Measurements from ENCODE around the gene ZNF584.
"Not testable (repeated sequence)": the region's sequence is repeated elsewhere in the genome, so short reads cannot be mapped to it uniquely, and the experiment has no call there.

The ZNF584 gene

GRCh38 chr19:58406818-58407657 is 1.4 kb upstream of the ZNF584 start:
- DNase-seq = no peak

GRCh38 chr19:58407658-58408151 is 744 bp upstream of the ZNF584 start:
- DNase-seq = no peak

GRCh38 chr19:58409010-58409790 is 751 bp downstream of the ZNF584 start:
- no peak for DNase-seq

- DNase-seq = no peak
Measured at GRCh38 chr19:58416604-58417003, 8.2 kb downstream of the ZNF584 start.

GRCh38 chr19:58417071-58417470 is 8.6 kb downstream of the ZNF584 start:
- no peak for DNase-seq

GRCh38 chr19:58428617-58429016 is 20.2 kb downstream of the ZNF584 start:
- DNase-seq = no peak

- DNase-seq = no peak
Measured at GRCh38 chr19:58429745-58430144, 21.3 kb downstream of the ZNF584 start.

GRCh38 chr19:58434217-58434616 is 25.8 kb downstream of the ZNF584 start:
- no peak for DNase-seq

- DNase-seq = peak; percentile 96
Measured at GRCh38 chr19:58439576-58440554, 31.4 kb downstream of the ZNF584 start, which contains the start of gene ZNF132. ZNF132 (minus strand) TSS chr19:58440153; CDS start chr19:58439821, 332 bp downstream.

GRCh38 chr19:58440556-58440955 is 32.1 kb downstream of the ZNF584 start:
- no peak for DNase-seq

GRCh38 chr19:58442986-58443385 is 34.5 kb downstream of the ZNF584 start:
- DNase-seq = not testable (repeated sequence)

GRCh38 chr19:58448860-58449259 is 40.4 kb downstream of the ZNF584 start:
- not testable (repeated sequence) for DNase-seq

GRCh38 chr19:58449980-58450379 is 41.5 kb downstream of the ZNF584 start:
- DNase-seq = not testable (repeated sequence)

- DNase-seq = no peak
Measured at GRCh38 chr19:58450856-58451357, 42.5 kb downstream of the ZNF584 start.

- DNase-seq = peak; percentile 98
Measured at GRCh38 chr19:58451358-58452101, 43.1 kb downstream of the ZNF584 start, which contains the start of gene ZNF324B. ZNF324B (plus strand) TSS chr19:58451622; CDS start chr19:58453702, 2,080 bp downstream.

GRCh38 chr19:58453743-58454142 is 45.3 kb downstream of the ZNF584 start:
- DNase-seq = no peak

GRCh38 chr19:58455306-58455705 is 46.9 kb downstream of the ZNF584 start:
- DNase-seq = no peak

GRCh38 chr19:58456111-58456510 is 47.7 kb downstream of the ZNF584 start:
- DNase-seq = no peak

GRCh38 chr19:58460039-58460438 is 51.6 kb downstream of the ZNF584 start:
- DNase-seq = no peak

- no peak for DNase-seq
Measured at GRCh38 chr19:58466089-58466759, 57.8 kb downstream of the ZNF584 start.
